Sigmoid colon (tissue), 7 donors: ENCODE data around the gene GIGYF2. TPM values are rescaled to one million over a fixed set of nuclear protein-coding genes. Genes with fewer than 3 reads are reported as not detected.

ENCODE experiments used
- DNase-seq: peaks from one replicate; pipeline ENCODE4 v3.0.0-alpha.2; 2019
- H3K27ac ChIP-seq, 4 donors: fragments of 200-600 bp; sonication (generic); one replicate each; pipeline ENCODE4 v1.5.1; 2016 to 2019; ENCODE audit warnings: mild to moderate bottlenecking in 1 of 4
- H3K27me3 ChIP-seq, 3 donors: fragments of 200-600 bp; sonication (generic); one replicate each; pipeline ENCODE4 v1.5.1; 2019; ENCODE audit warnings: mild to moderate bottlenecking in 1 of 3
- H3K36me3 ChIP-seq, 4 donors: fragments of 200-600 bp; sonication (generic); one replicate each; pipeline ENCODE4 v1.5.1; 2016 to 2019
- H3K4me1 ChIP-seq, 4 donors: fragments of 200-600 bp; sonication (generic); one replicate each; pipeline ENCODE4 v1.5.1; 2017 to 2019
- H3K4me3 ChIP-seq, 4 donors: fragments of 200-600 bp; sonication (generic); one replicate each; pipeline ENCODE4 v1.5.1; 2017 to 2019; ENCODE audit warnings: mild to moderate bottlenecking in 2 of 4, moderate library complexity in 1 of 4
- H3K9me3 ChIP-seq, 4 donors: fragments of 200-600 bp in 3 of 4; sonication (generic) in 3 of 4; one replicate each; pipeline versions ENCODE4 v1.5.1 to v1.6.1; 2013 to 2019
- EP300 ChIP-seq, 4 donors: sonication (generic); formaldehyde crosslinking; IDR thresholded peaks; one replicate each; pipeline ENCODE4 v1.6.1; 2017; ENCODE audit warnings: antibody characterized with exemption in 4 of 4
- POLR2A ChIP-seq, 2 donors: fragments of 450-650 bp; IDR thresholded peaks; one replicate each; pipeline ENCODE4 v1.6.1; 2016; ENCODE audit warnings: antibody characterized with exemption in 2 of 2, mild to moderate bottlenecking in 2 of 2, moderate library complexity in 2 of 2
- POLR2AphosphoS5 ChIP-seq, 4 donors: sonication (generic); formaldehyde crosslinking; IDR thresholded peaks; one replicate each; pipeline ENCODE4 v1.6.1; 2017; ENCODE audit warnings: antibody characterized with exemption in 4 of 4
- WGBS, 2 donors: extraction: QIAGEN DNeasy Blood & Tissue Kit; methylation state at CpG; one replicate each; pipeline ENCODE4 v1.1.7; 2013; 5-methylcytosine and 5-hydroxymethylcytosine counted together
- intact Hi-C: fragments of 100-400 bp; cut with DNase I; formaldehyde crosslinking; loops from one replicate; pipeline ENCODE4 v1.15.1; 2023
- polyA plus RNA-seq, 3 donors: library from polyadenylated mRNA; stranded (reverse); fragments of 200-250 nt; gene quantifications; one replicate each; pipeline ENCODE4 v1.2.3, GENCODE V29; 2013
- total RNA-seq, 4 donors: library from RNA; depleted of rRNA; stranded (reverse); fragments of >200 nt; gene quantifications; one replicate each; pipeline ENCODE4 v1.1.0, GENCODE V29; 2016
- TF ChIP-seq, protein P1 (sequence below), 4 experiments: fragments of 450-650 bp in 3 of 4; fragments of 200-600 bp in 1 of 4; IDR thresholded peaks; one replicate each; pipeline ENCODE4 v1.5.1; 2016 to 2019; ENCODE audit warnings: antibody characterized with exemption in 4 of 4, mild to moderate bottlenecking in 3 of 4, moderate library complexity in 2 of 4
- donor health status: healthy with polysubstance abuse.
- donor health status: Bipolar disorder and iron deficiency.
- donor health status: healthy.

Gene GIGYF2, protein sequence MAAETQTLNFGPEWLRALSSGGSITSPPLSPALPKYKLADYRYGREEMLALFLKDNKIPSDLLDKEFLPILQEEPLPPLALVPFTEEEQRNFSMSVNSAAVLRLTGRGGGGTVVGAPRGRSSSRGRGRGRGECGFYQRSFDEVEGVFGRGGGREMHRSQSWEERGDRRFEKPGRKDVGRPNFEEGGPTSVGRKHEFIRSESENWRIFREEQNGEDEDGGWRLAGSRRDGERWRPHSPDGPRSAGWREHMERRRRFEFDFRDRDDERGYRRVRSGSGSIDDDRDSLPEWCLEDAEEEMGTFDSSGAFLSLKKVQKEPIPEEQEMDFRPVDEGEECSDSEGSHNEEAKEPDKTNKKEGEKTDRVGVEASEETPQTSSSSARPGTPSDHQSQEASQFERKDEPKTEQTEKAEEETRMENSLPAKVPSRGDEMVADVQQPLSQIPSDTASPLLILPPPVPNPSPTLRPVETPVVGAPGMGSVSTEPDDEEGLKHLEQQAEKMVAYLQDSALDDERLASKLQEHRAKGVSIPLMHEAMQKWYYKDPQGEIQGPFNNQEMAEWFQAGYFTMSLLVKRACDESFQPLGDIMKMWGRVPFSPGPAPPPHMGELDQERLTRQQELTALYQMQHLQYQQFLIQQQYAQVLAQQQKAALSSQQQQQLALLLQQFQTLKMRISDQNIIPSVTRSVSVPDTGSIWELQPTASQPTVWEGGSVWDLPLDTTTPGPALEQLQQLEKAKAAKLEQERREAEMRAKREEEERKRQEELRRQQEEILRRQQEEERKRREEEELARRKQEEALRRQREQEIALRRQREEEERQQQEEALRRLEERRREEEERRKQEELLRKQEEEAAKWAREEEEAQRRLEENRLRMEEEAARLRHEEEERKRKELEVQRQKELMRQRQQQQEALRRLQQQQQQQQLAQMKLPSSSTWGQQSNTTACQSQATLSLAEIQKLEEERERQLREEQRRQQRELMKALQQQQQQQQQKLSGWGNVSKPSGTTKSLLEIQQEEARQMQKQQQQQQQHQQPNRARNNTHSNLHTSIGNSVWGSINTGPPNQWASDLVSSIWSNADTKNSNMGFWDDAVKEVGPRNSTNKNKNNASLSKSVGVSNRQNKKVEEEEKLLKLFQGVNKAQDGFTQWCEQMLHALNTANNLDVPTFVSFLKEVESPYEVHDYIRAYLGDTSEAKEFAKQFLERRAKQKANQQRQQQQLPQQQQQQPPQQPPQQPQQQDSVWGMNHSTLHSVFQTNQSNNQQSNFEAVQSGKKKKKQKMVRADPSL (N-terminal part only)
- total RNA-seq (10 to 100 TPM; 62.9 to 90.0 (median 74.9) TPM), polyA plus RNA-seq (10 to 100 TPM; 10.2 to 24.6 (median 16.6) TPM)

DNA sequence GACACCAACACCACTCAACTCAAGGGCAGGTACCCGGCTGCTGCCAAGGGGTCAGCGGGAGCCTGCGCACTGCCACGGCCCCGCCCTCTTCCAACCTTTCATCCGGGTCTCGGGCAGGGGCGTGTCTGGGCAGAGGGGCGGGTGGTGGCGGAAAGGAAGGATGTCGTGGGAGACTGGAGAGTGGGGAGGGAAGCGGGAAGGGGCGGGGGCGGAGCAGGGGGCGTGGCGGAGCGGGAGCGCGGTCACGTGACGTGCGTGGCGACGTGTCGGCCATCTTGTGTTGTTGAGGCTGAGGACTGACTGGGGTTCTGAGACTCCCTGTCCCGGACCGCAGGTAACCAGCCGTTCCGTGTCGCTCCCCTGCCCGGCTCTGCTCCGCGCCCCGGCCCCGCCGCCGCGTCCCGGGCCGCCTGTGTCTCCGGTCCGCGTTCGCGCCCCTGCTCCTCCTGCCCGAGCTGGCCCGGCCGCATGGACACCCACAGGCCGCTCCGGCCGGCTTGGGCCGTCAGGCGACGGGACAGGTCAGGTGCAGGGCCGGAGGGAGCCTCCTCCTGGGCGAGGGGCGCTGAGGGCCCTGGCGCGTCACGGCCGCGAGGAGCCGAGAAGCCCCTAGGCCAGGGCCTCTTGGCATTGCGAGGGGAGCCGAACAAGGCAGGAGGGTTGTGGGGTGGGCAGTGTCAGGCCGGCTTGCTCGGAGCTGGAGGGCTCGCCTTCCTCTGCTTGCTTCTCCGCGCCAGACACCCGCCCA is at the start of gene GIGYF2:
TSS of gene GIGYF2 (plus strand) at position 273 of the 748 bp plus-strand sequence. CDS start 37,867 bp downstream, outside the sequence.
- DNase-seq, result peak; percentile 98
- TF ChIP-seq POLR2A (IDR thresholded peaks at IDR 0.05), result no peak
- TF ChIP-seq EP300 (IDR thresholded peaks at IDR 0.05), result no peak
- TF ChIP-seq, protein P1, sequence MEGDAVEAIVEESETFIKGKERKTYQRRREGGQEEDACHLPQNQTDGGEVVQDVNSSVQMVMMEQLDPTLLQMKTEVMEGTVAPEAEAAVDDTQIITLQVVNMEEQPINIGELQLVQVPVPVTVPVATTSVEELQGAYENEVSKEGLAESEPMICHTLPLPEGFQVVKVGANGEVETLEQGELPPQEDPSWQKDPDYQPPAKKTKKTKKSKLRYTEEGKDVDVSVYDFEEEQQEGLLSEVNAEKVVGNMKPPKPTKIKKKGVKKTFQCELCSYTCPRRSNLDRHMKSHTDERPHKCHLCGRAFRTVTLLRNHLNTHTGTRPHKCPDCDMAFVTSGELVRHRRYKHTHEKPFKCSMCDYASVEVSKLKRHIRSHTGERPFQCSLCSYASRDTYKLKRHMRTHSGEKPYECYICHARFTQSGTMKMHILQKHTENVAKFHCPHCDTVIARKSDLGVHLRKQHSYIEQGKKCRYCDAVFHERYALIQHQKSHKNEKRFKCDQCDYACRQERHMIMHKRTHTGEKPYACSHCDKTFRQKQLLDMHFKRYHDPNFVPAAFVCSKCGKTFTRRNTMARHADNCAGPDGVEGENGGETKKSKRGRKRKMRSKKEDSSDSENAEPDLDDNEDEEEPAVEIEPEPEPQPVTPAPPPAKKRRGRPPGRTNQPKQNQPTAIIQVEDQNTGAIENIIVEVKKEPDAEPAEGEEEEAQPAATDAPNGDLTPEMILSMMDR (IDR thresholded peaks at IDR 0.05), result no peak
- TF ChIP-seq POLR2AphosphoS5 (IDR thresholded peaks at IDR 0.05), result peak; percentile 27 to 75 (median 46)
- Histone ChIP-seq H3K27ac (peak within 1 kb of the TSS; percentile 87 to 97 (median 90)), H3K4me1 (peaks cover 0 to 43% (median 32%) of the 10 kb centered on the region in 4 donors), H3K36me3 (no peaks in the 10 kb centered on the region), H3K9me3 (no peaks in the 10 kb centered on the region), H3K27me3 (no peaks in the 10 kb centered on the region), H3K4me3 (peak within 1 kb of the TSS; percentile 69 to 94 (median 76))
- intact Hi-C loops, result loop anchor here (2.0 to 5.0 kb wide), 3 partner anchors 90 to 870 kb away; partner anchors contain the start of genes ATG16L1 and USP40
- 0% methylated on average over 71 of the region's 71 CpGs for WGBS, 2 donors

DNA sequence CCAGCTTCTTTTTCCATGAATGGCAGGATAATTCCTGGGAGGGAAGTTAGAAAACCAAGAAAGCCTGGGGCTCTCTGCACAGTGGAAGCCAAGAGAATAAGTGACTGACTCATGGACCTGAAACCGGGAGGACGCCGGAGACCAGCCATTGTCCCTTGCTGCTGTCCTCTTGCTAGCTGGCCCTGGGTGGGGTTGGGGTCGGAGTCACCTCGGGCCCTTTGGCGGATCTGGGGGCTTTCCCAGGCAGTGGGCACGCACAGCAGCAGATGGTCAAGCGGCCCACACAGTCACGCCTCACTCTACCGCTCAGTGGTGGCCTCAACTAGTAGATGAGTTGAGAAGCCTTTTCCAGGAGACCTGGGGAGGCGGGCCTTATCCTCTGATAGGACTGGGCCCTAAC is 48.1 kb upstream of the GIGYF2 start:
- H3K4me1 ChIP-seq, result no peaks in the 10 kb centered on the region
- no peaks in the 10 kb centered on the region for H3K27me3 ChIP-seq
- H3K9me3 ChIP-seq, result no peaks in the 10 kb centered on the region
- H3K27ac ChIP-seq, result no peak overlapping the region
- TF ChIP-seq POLR2A (IDR thresholded peaks at IDR 0.05) (no peak), POLR2AphosphoS5 (IDR thresholded peaks at IDR 0.05) (no peak), EP300 (IDR thresholded peaks at IDR 0.05) (no peak)
- TF ChIP-seq, protein P1 (IDR thresholded peaks at IDR 0.05), result no peak
- no peaks in the 10 kb centered on the region for H3K36me3 ChIP-seq
- no peak for DNase-seq
- 88 to 95% methylated on average over 11 of the region's 11 CpGs for WGBS, 2 donors
- H3K4me3 ChIP-seq, result no peak overlapping the region
- intact Hi-C loops, result no loop called here

DNA sequence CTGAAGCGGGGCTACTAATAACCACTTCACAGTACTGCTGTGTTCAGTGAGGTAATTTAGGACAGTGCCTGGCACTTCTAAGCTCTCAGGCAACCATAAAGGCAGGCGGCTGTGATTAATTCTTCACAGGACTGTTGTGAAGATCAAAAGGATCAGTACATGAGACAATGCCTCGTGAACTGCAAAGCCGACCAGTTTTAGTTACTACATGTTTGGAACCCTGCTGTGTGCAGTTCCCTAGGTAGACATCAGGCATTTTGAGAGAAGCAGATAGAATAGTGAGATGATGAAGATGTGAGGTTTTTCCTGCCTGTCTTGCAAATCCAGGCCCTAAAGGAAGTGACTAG is 44.7 kb upstream of the GIGYF2 start:
- Histone ChIP-seq H3K36me3 (no peaks in the 10 kb centered on the region), H3K4me3 (no peak overlapping the region), H3K27me3 (no peaks in the 10 kb centered on the region), H3K4me1 (no peaks in the 10 kb centered on the region), H3K27ac (no peak overlapping the region), H3K9me3 (no peaks in the 10 kb centered on the region)
- 81% methylated on average over 4 of the region's 4 CpGs for WGBS, 2 donors
- no peak for DNase-seq
- intact Hi-C loops, result no loop called here
- no peak for TF ChIP-seq POLR2AphosphoS5 (IDR thresholded peaks at IDR 0.05)
- TF ChIP-seq, protein P1 (IDR thresholded peaks at IDR 0.05), result no peak
- no peak for TF ChIP-seq EP300 (IDR thresholded peaks at IDR 0.05)
- no peak for TF ChIP-seq POLR2A (IDR thresholded peaks at IDR 0.05)

DNA sequence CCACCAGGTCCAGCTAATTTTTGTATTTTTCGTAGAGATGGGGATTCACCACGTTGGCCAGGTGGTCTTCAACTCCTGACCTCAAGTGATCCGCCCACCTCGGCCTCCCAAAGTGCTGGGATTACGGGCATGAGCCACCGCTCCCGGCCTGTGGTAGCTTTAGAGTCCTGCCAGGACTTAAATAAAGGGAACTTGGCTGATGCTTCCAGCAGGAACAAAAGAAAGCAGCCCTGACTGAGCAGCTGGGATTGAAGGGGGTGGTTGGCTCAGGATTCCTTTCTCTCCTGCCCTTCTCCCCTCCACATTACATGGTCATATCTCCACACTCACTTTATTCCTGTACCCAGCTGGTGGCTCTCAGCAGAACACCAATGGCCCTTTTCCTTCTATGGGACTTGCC is 43.7 kb upstream of the GIGYF2 start:
- no peaks in the 10 kb centered on the region for H3K9me3 ChIP-seq
- 93 to 95% methylated on average over 7 of the region's 7 CpGs for WGBS, 2 donors

More for the DNA sequence above, 43.7 kb upstream of the GIGYF2 start:
- H3K36me3 ChIP-seq, result no peaks in the 10 kb centered on the region
- TF ChIP-seq, protein P1 (IDR thresholded peaks at IDR 0.05), result no peak
- TF ChIP-seq POLR2AphosphoS5 (IDR thresholded peaks at IDR 0.05), result no peak
- TF ChIP-seq EP300 (IDR thresholded peaks at IDR 0.05), result no peak
- TF ChIP-seq POLR2A (IDR thresholded peaks at IDR 0.05), result no peak
- H3K4me1 ChIP-seq, result no peaks in the 10 kb centered on the region
- no peak for DNase-seq
- no peaks in the 10 kb centered on the region for H3K27me3 ChIP-seq
- no peak overlapping the region for H3K4me3 ChIP-seq
- H3K27ac ChIP-seq, result no peak overlapping the region
- intact Hi-C loops, result no loop called here
